Measurements from ENCODE around the gene APOA4. TPM values are rescaled to one million over a fixed set of nuclear protein-coding genes. Genes with fewer than 3 reads are reported as not detected.

APOA4 gene
- total and polyA plus RNA-seq, 2 of the 13 experiments (the other 11 are each of a cell fraction or from before 2014, with no cell fraction given): 3.8 to 7.2 TPM

GRCh38 chr11:116853461-116854073 is 30.5 kb upstream of the APOA4 start:
- FAIRE-seq (no peak), ATAC-seq (no peak), DNase-seq (ENCODE audit: low spot score) (no peak)
- Histone ChIP-seq H4K20me1 (ENCODE audit: insufficient read depth, low read length) (no peaks in the 10 kb centered on the region), H3K4me2 (ENCODE audit: low read depth, low read length) (no peak overlapping the region), H3K9ac (ENCODE audit: insufficient read depth, low read depth, low read length) (no peak overlapping the region), H3K27ac (ENCODE audit: extremely low read length, insufficient read depth, low read length) (no peak overlapping the region), H3K79me2 (ENCODE audit: insufficient read depth, low read length) (no peaks in the 10 kb centered on the region), H2AFZ (ENCODE audit: low read length) (no peak overlapping the region), H3K9me3 (ENCODE audit: low read length) (no peaks in the 10 kb centered on the region), H3K27me3 (ENCODE audit: control insufficient read depth in 1 of 2, insufficient read depth in 2 of 2, low read length in 2 of 2) (no peaks in the 10 kb centered on the region), H3K4me3 (replicated peaks in 1 of 3; ENCODE audit: insufficient read depth in 1 of 3, low read depth in 2 of 3, low read length in 3 of 3) (no peak overlapping the region), H3K4me1 (ENCODE audit: insufficient read depth, low read length) (no peaks in the 10 kb centered on the region), H3K36me3 (replicated peaks in 1 of 2; ENCODE audit: control insufficient read depth in 1 of 2, insufficient read depth in 2 of 2, low read length in 2 of 2) (peaks cover 10 to 42% of the 10 kb centered on the region in 2 experiments)
- intact Hi-C loops (cut with micrococcal nuclease; ENCODE audit: unreplicated experiment): no loop called here
- no TSS peak for BruUV-seq (replicated peaks)
- CTCF ChIA-PET (ENCODE audit: low intra/inter-chr PET ratio, low total read pairs): no interaction called here
- POLR2A ChIA-PET: interaction anchor here (1.2 to 2.3 kb wide), 2 partner anchors 16 to 17 kb away, joined by 3 to 8 read pairs; partner anchors contain the start of gene APOA1
- TF ChIP-seq ZBTB38 (CRISPR knock-in tag; IDR thresholded peaks at IDR 0.05): no peak
- no peak for TF ChIP-seq ZMAT5 (CRISPR knock-in tag; IDR thresholded peaks at IDR 0.05; ENCODE audit: borderline replicate concordance, low read depth)
- TF ChIP-seq SKIL (CRISPR knock-in tag; IDR thresholded peaks at IDR 0.05; ENCODE audit: borderline replicate concordance): no peak
- no peak for TF ChIP-seq IKZF1 (IDR thresholded peaks at IDR 0.05)
- TF ChIP-seq KDM5A (IDR thresholded peaks at IDR 0.05; ENCODE audit: borderline replicate concordance, low read length): no peak
- no peak for TF ChIP-seq SMARCE1 (IDR thresholded peaks at IDR 0.05; ENCODE audit: borderline replicate concordance)
- TF ChIP-seq ZNF713 (CRISPR knock-in tag; IDR thresholded peaks at IDR 0.05): no peak
- in situ Hi-C loops (cut with HindIII; ENCODE audit: extremely low pct_ligation_motif_present, low pct_unique_long_range_greater_than_20kb): no loop called here
- 78% methylated on average over 6 of the region's 6 CpGs for WGBS (ENCODE audit: low lambda C conversion rate)

Data from HepG2 (cell line).